Measurements from ENCODE around the gene TUSC2. TPM values are rescaled to one million over a fixed set of nuclear protein-coding genes. Genes with fewer than 3 reads are reported as not detected.
A peak's percentile ranks its signal among the peaks of the same experiment; 100 is the strongest.

The TUSC2 gene
- total RNA-seq, 1 experiment from 2014 or later, result 34.4 TPM

DNA sequence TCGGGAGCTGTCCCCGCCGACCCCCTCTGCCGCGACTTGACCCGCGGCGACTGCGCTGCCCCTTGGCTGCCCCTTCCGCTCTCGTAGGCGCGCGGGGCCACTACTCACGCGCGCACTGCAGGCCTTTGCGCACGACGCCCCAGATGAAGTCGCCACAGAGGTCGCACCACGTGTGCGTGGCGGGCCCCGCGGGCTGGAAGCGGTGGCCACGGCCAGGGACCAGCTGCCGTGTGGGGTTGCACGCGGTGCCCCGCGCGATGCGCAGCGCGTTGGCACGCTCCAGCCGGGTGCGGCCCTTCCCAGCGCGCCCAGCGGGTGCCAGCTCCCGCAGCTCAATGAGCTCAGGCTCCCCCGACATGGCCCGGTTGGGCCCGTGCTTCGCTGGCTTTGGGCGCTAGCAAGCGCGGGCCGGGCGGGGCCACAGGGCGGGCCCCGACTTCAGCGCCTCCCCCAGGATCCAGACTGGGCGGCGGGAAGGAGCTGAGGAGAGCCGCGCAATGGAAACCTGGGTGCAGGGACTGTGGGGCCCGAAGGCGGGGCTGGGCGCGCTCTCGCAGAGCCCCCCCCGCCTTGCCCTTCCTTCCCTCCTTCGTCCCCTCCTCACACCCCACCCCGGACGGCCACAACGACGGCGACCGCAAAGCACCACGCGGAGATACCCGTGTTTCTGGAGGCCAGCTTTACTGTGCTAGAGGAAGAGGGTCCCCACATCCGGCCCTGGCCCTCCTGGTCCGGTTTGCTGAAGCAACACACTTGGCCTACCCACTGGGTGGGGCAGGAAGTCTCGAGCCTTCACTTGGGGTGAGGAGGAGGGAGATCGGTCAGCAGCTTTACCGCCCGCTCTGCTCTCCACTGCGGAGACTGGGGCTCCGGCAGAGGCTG, 12.7 kb upstream of the TUSC2 start, which contains the start of gene RASSF1:
Gene RASSF1, minus strand, starts transcription at position 389 of the 882 bp plus-strand sequence. Its CDS starts 31 bp downstream, at position 358.
- no peak for DNase-seq (ENCODE audit: low read depth, low spot score)
- in situ Hi-C loops (cut with HindIII; ENCODE audit: low pct_unique_long_range_greater_than_20kb, low sequenced_read_pairs), result no loop called here

DNA sequence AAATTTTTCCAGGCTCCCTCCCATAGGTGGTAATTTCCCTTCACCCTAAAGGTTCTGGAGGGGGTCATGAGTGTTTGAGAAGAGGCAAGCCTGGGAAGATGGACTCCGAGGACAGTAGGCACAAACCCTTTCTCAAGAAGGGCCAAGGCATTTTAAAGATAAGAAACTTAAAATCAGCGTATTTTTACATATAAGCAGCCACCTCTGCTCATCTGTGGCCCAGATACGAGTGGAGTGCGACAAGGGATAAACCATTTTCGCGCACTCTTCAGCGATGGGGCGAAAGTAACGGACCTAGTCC, 12.1 kb upstream of the TUSC2 start:
- in situ Hi-C loops (cut with HindIII; ENCODE audit: low pct_unique_long_range_greater_than_20kb, low sequenced_read_pairs), result no loop called here
- no peak for DNase-seq (ENCODE audit: low read depth, low spot score)

GRCh38 chr3:50339485-50340146, 11.6 kb upstream of the TUSC2 start:
- in situ Hi-C loops (cut with HindIII; ENCODE audit: low pct_unique_long_range_greater_than_20kb, low sequenced_read_pairs), result no loop called here
- no peak for DNase-seq (ENCODE audit: low read depth, low spot score)

DNA sequence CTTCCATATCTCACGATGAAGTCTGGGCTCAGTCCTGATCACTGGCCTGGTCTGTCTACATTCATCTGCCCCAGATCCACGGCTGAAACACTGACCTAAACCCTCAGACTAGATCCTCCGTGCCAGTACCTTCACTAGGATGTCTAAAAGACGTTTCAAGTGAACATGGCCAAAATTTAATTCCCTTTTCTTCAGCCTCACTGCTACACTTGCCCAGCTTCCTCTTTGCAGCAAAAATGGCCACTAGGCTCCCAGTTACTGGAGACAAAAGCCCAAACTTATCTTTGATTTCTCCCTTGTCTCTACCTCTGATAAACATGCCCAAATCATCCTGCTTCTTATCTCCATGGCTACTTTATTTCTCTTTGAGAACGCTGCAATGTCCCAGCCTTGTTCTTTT, 10.9 kb upstream of the TUSC2 start:
- no peak for DNase-seq (ENCODE audit: low read depth, low spot score)
- in situ Hi-C loops (cut with HindIII; ENCODE audit: low pct_unique_long_range_greater_than_20kb, low sequenced_read_pairs), result no loop called here

- peak; percentile 99 for DNase-seq (ENCODE audit: low read depth, low spot score)
- in situ Hi-C loops (cut with HindIII; ENCODE audit: low pct_unique_long_range_greater_than_20kb, low sequenced_read_pairs), result no loop called here
These were observed 9.3 kb upstream of the TUSC2 start for GRCh38 chr3:50337175-50337861.

- in situ Hi-C loops (cut with HindIII; ENCODE audit: low pct_unique_long_range_greater_than_20kb, low sequenced_read_pairs), result no loop called here
- no peak for DNase-seq (ENCODE audit: low read depth, low spot score)
These were observed 8.6 kb upstream of the TUSC2 start for GRCh38 chr3:50336452-50337174.

- in situ Hi-C loops (cut with HindIII; ENCODE audit: low pct_unique_long_range_greater_than_20kb, low sequenced_read_pairs), result no loop called here
- DNase-seq (ENCODE audit: low read depth, low spot score), result no peak
These were observed 6.5 kb upstream of the TUSC2 start for GRCh38 chr3:50334339-50335075.

GRCh38 chr3:50333744-50334328, 5.8 kb upstream of the TUSC2 start:
- in situ Hi-C loops (cut with HindIII; ENCODE audit: low pct_unique_long_range_greater_than_20kb, low sequenced_read_pairs), result no loop called here
- DNase-seq (ENCODE audit: low read depth, low spot score), result peak; percentile 58

GRCh38 chr3:50331364-50331907, 3.4 kb upstream of the TUSC2 start:
- in situ Hi-C loops (cut with HindIII; ENCODE audit: low pct_unique_long_range_greater_than_20kb, low sequenced_read_pairs), result no loop called here
- DNase-seq (ENCODE audit: low read depth, low spot score), result no peak

GRCh38 chr3:50330330-50330729, 2.3 kb upstream of the TUSC2 start:
- in situ Hi-C loops (cut with HindIII; ENCODE audit: low pct_unique_long_range_greater_than_20kb, low sequenced_read_pairs), result no loop called here
- DNase-seq (ENCODE audit: low read depth, low spot score), result no peak

GRCh38 chr3:50327129-50327528, 894 bp downstream of the TUSC2 start:
- in situ Hi-C loops (cut with HindIII; ENCODE audit: low pct_unique_long_range_greater_than_20kb, low sequenced_read_pairs), result no loop called here
- DNase-seq (ENCODE audit: low read depth, low spot score), result no peak

GRCh38 chr3:50326182-50326541, 1.9 kb downstream of the TUSC2 start:
- in situ Hi-C loops (cut with HindIII; ENCODE audit: low pct_unique_long_range_greater_than_20kb, low sequenced_read_pairs), result no loop called here
- no peak for DNase-seq (ENCODE audit: low read depth, low spot score)

- in situ Hi-C loops (cut with HindIII; ENCODE audit: low pct_unique_long_range_greater_than_20kb, low sequenced_read_pairs), result no loop called here
- DNase-seq (ENCODE audit: low read depth, low spot score), result no peak
These were observed 2.4 kb downstream of the TUSC2 start for GRCh38 chr3:50325497-50326181.

DNA sequence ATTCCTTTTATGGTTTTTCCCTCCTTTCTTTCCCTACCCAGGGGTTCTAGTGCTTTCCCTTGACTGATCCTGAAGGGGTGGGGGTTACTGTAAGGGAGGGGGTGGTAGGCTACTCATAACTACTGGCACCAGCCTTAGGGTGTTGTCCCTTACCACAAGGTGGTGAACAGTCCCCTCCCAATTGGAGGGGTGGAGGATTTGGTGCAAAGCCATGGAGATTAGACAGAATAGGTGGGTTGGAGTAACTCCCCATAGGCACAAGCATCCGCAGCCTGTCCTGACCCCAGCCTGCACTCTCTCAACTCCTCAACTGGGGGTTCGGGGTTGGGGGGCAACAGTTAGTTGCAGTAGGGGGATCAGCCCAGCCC, 2.9 kb downstream of the TUSC2 start:
- no peak for DNase-seq (ENCODE audit: low read depth, low spot score)
- in situ Hi-C loops (cut with HindIII; ENCODE audit: low pct_unique_long_range_greater_than_20kb, low sequenced_read_pairs), result no loop called here

GRCh38 chr3:50324351-50325112, 3.5 kb downstream of the TUSC2 start:
- in situ Hi-C loops (cut with HindIII; ENCODE audit: low pct_unique_long_range_greater_than_20kb, low sequenced_read_pairs), result no loop called here

More at GRCh38 chr3:50324351-50325112, 3.5 kb downstream of the TUSC2 start:
- peak; percentile 82 for DNase-seq (ENCODE audit: low read depth, low spot score)

Measured in SK-MEL-5 (cell line).